Tibial artery (tissue), 4 donors: Measurements from ENCODE around the gene SDHD.
"Not testable (repeated sequence)": the region's sequence is repeated elsewhere in the genome, so short reads cannot be mapped to it uniquely, and the experiment has no call there.

Experiments
- DNase-seq, 2 donors: peaks; one replicate each; pipeline ENCODE4 v3.0.0-alpha.2; 2019
- H3K27ac ChIP-seq, 2 donors: fragments of 200-600 bp; sonication (generic) in 1 of 2; 1 replicate in 1 of 2; 2 replicates in 1 of 2; pipeline ENCODE4 v1.5.1; 2018 to 2019; ENCODE audit warnings: mild to moderate bottlenecking in 1 of 2
- H3K27me3 ChIP-seq, 2 donors: fragments of 200-600 bp; sonication (generic) in 1 of 2; one replicate each; pipeline versions ENCODE4 v1.5.1 to v1.6.0; 2016 to 2019
- H3K36me3 ChIP-seq, 3 donors: fragments of 200-600 bp; sonication (generic) in 2 of 3; one replicate each; pipeline ENCODE4 v1.5.1; 2016 to 2019; ENCODE audit warnings: mild to moderate bottlenecking in 2 of 3
- H3K4me1 ChIP-seq, 4 donors: fragments of 200-600 bp; sonication (generic) in 2 of 4; 1 replicate in 3 of 4; 2 replicates in 1 of 4; pipeline ENCODE4 v1.5.1; 2016 to 2019
- H3K4me3 ChIP-seq, 2 donors: fragments of 200-600 bp; sonication (generic) in 1 of 2; 1 replicate in 1 of 2; 2 replicates in 1 of 2; pipeline ENCODE4 v1.5.1; 2018 to 2019; ENCODE audit warnings: mild to moderate bottlenecking in 2 of 2
- H3K9me3 ChIP-seq, 3 donors: fragments of 200-600 bp; sonication (generic) in 1 of 3; one replicate each; pipeline ENCODE4 v1.5.1; 2016 to 2019
- intact Hi-C: fragments of 100-400 bp; cut with DNase I; formaldehyde crosslinking; loops from one replicate; pipeline ENCODE4 v1.15.0; 2023; ENCODE audit warnings: low total_unique reads
- TF ChIP-seq, protein P1 (sequence below), 2 experiments: fragments of 200-600 bp in 1 of 2; fragments of 450-650 bp in 1 of 2; IDR thresholded peaks; one replicate each; pipeline ENCODE4 v1.5.1; 2017 to 2019; ENCODE audit warnings: antibody characterized with exemption in 2 of 2, mild to moderate bottlenecking in 1 of 2, moderate library complexity in 1 of 2

The SDHD gene

DNA sequence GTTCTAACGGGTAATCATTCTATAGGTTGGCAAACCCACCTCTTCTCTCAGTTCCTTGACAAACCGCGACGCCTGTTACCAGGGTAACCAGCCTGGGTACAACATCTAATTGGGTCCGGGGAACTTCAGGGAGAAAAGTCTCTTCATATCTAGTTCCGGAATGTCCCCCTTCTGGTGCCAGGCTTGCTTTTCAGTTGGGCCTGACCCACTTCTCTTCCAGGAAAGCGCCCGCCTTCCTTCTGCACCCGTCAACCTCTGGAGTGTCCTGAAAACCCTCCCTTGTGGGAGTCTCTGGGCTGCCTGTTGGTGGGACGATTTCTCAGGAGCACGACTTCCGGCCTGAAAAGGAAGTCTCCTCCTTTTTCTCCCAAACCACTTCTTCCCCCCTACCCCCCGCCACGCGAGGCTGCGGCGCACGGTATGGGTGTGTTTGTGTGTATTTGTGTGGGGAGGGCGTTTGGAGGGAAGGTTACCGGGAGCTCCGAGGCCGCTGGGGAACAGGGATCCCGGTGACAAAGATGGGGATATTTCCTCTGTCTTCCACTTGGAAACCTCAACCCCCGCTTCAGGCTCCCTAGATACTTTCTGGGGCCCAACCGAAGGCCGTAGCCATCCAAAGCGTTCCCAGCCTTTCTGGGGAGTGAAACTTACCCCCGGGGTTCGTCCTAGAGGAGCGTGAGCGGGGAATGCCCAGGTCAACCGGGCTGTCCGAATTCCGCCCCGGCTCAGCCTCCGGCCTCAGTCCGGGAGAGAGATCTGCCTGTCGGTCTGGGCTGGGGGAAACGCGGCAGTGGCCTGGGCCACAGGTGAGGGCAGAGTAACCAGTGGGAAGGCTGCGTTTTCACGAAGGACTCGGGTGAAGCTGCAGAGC, 12.5 kb upstream of the SDHD start, which contains the start of the genes NKAPD1 and PIH1D2:
NKAPD1 (plus strand) TSS at position 359 of the 871 bp plus-strand sequence. CDS start 1,276 bp downstream, outside the sequence.
PIH1D2 (minus strand) TSS at position 77 of the 871 bp plus-strand sequence. CDS start 843 bp downstream, outside the sequence.
- Histone ChIP-seq H3K9me3 (no peaks in the 10 kb centered on the region), H3K4me1 (peaks cover 0 to 21% (median 14%) of the 10 kb centered on the region in 4 donors), H3K36me3 (peaks cover 24 to 31% (median 26%) of the 10 kb centered on the region in 3 donors), H3K4me3 (peak within 1 kb of the TSS; percentile 77 to 93), H3K27ac (peak within 1 kb of the TSS; percentile 82 to 95), H3K27me3 (no peaks in the 10 kb centered on the region)
- peak; percentile 84 to 91 for DNase-seq
- TF ChIP-seq, protein P1, sequence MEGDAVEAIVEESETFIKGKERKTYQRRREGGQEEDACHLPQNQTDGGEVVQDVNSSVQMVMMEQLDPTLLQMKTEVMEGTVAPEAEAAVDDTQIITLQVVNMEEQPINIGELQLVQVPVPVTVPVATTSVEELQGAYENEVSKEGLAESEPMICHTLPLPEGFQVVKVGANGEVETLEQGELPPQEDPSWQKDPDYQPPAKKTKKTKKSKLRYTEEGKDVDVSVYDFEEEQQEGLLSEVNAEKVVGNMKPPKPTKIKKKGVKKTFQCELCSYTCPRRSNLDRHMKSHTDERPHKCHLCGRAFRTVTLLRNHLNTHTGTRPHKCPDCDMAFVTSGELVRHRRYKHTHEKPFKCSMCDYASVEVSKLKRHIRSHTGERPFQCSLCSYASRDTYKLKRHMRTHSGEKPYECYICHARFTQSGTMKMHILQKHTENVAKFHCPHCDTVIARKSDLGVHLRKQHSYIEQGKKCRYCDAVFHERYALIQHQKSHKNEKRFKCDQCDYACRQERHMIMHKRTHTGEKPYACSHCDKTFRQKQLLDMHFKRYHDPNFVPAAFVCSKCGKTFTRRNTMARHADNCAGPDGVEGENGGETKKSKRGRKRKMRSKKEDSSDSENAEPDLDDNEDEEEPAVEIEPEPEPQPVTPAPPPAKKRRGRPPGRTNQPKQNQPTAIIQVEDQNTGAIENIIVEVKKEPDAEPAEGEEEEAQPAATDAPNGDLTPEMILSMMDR (IDR thresholded peaks at IDR 0.05), result peak; percentile 7 to 13
- intact Hi-C loops, result loop anchor here (10.0 kb wide), 2 partner anchors 99 to 139 kb away; partner anchors contain the start of gene DIXDC1

DNA sequence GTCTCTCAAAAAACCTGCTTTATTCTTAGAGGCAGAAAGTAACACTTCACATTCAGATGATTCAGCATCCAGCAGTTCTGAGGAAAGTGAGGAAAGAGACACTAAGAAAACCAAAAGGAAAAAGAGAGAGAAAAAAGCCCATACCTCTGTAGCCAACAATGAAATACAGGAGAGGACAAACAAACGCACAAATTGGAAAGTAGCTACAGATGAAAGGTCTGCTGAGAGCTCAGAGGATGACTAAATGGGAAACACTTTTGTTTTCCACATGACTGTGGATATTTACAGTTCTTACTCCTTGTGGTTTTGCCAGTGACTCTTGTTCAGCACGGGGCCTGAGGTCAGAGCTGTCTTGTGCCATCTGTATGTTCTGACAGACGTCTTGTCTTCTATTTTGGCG, 3.9 kb upstream of the SDHD start:
- H3K27ac ChIP-seq, result no peak overlapping the region
- H3K9me3 ChIP-seq, result no peaks in the 10 kb centered on the region
- H3K27me3 ChIP-seq, result no peaks in the 10 kb centered on the region
- no peak for DNase-seq
- H3K36me3 ChIP-seq, result peaks cover 57 to 70% (median 68%) of the 10 kb centered on the region in 3 donors
- intact Hi-C loops, result no loop called here
- TF ChIP-seq, protein P1 (IDR thresholded peaks at IDR 0.05), result no peak
- peaks cover 0 to 15% (median 14%) of the 10 kb centered on the region in 4 donors for H3K4me1 ChIP-seq
- no peak overlapping the region for H3K4me3 ChIP-seq

DNA sequence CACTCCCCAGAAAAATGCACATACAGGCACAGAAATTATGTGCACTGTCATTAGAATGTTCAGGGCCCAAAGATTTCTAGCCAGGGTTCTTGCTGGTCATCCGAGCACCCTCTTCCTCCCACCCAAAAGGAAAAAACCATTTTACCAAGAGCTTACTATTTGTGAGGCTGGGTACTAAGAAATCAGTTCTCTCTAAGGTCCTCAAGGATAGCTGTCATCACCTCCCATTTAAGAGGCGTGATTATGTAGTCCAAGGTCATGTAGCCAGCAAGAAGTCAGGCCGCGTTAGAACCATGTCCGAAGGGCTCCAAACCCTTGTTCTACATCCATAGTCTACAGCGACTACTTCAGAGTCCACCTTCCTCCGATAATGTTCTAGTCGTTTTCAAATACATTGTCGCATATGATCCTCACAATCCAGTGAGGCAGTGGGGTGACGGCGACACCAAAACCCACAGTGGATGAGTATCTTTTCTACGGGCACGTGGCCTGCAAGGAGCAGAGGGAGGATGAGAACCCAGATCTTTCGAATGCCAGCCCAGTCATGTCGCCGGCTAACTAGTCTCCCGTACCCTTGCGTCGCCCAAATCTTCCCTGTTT, 751 bp upstream of the SDHD start:
- no peaks in the 10 kb centered on the region for H3K9me3 ChIP-seq
- H3K36me3 ChIP-seq, result peaks cover 54 to 66% (median 64%) of the 10 kb centered on the region in 3 donors
- intact Hi-C loops, result loop anchor here (5.0 kb wide), 1 partner anchor 204 kb away; no protein-coding TSS in a partner anchor
- DNase-seq, result no peak
- H3K27me3 ChIP-seq, result no peaks in the 10 kb centered on the region
- peak overlapping the region; percentile 75 to 82 for H3K4me3 ChIP-seq
- peaks cover 0 to 33% (median 24%) of the 10 kb centered on the region in 4 donors for H3K4me1 ChIP-seq
- TF ChIP-seq, protein P1 (IDR thresholded peaks at IDR 0.05), result no peak
- peak overlapping the region; percentile 76 to 83 for H3K27ac ChIP-seq

DNA sequence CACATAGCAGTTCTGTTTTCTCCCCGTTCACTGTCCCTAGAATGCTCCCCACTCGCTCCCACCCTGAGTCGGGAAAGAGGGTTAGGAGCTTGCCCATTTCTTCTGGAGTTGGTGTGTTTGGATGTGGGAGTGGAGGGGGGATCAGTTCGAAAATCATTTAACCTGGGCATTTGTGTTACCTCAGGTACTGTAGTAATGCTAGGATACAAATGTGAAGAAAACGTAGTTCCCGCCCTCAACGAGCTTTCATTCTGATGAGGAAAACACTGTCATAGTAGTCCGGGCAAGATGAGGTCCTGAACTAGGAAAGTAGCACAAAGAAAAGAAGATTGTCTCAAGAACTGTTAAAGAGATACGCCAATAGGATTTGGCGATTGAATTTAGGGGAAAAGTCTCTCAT, 539 bp downstream of the SDHD start:
- H3K36me3 ChIP-seq, result peaks cover 54 to 66% (median 65%) of the 10 kb centered on the region in 3 donors
- peak overlapping the region; percentile 76 to 83 for H3K27ac ChIP-seq
- H3K4me1 ChIP-seq, result peaks cover 0 to 33% (median 24%) of the 10 kb centered on the region in 4 donors
- intact Hi-C loops, result loop anchor here (5.0 kb wide), 1 partner anchor 205 kb away; no protein-coding TSS in a partner anchor
- H3K4me3 ChIP-seq, result peak overlapping the region; percentile 75 to 82
- no peak for DNase-seq
- TF ChIP-seq, protein P1 (IDR thresholded peaks at IDR 0.05), result no peak
- no peaks in the 10 kb centered on the region for H3K9me3 ChIP-seq
- no peaks in the 10 kb centered on the region for H3K27me3 ChIP-seq

DNA sequence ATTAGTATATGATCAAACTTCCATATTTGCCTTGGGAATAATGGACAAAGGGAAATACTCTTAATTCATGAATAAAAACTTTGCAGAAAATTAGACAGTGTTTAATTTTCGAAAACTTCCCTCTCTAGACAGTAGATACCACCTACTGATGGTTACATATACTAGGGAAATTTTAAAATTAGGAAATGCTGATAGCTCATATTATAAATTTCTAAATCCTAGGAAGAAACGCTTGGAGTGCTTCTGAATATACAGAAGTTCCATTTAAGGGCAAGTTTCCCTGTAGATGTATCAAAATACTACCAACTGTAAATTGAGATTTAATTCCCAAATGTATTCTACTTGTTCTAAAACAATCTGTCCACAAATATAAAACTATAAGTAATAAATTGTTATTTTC, 8.6 kb downstream of the SDHD start:
- peaks cover 55 to 90% (median 64%) of the 10 kb centered on the region in 3 donors for H3K36me3 ChIP-seq

More for the DNA sequence above, 8.6 kb downstream of the SDHD start:
- H3K27me3 ChIP-seq, H3K4me3 ChIP-seq, intact Hi-C loops, H3K27ac ChIP-seq, DNase-seq, H3K4me1 ChIP-seq, H3K9me3 ChIP-seq: not testable (repeated sequence)
